ENCODE data around the gene FAM221B.

FAM221B gene

DNA sequence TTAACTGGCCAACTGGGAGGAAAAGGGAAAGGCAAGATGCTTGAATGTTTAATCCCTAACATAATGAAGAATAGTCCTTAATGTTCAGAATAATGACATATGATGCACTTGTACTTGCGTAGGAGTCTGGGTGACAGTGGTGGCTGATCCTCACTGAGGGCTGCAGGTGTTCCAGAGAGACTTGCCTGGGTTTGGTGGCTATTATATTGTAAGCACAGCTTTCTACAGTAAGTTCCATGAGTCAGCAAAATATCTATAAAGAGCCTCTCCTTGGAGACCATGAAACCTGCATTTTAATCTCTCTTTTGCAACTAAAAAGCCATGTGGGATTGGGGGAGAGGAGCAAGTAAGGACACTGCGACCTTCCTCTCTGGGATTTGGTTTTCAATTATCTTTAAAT lies 39.0 kb downstream of the FAM221B start:
- H3K27me3 ChIP-seq (ENCODE audit: insufficient read depth, low read length, poor library complexity), result no peaks in the 10 kb centered on the region
- no peak for ATAC-seq (ENCODE audit: insufficient read depth, low read depth)
- H3K9ac ChIP-seq (ENCODE audit: low read depth, low read length), result no peak overlapping the region
- no peak for DNase-seq
- H3K4me3 ChIP-seq (ENCODE audit: low read depth in 1 of 2, low read length in 2 of 2), result no peak overlapping the region
- H3K9me3 ChIP-seq (ENCODE audit: insufficient read depth, low read length, severe bottlenecking), result no peaks in the 10 kb centered on the region
- no peak overlapping the region for H2AFZ ChIP-seq (ENCODE audit: low read depth, low read length)
- TF ChIP-seq EZH2 (IDR thresholded peaks at IDR 0.05; ENCODE audit: borderline replicate concordance, low read depth, low read length, severe bottlenecking), result no peak
- TF ChIP-seq, protein P1, sequence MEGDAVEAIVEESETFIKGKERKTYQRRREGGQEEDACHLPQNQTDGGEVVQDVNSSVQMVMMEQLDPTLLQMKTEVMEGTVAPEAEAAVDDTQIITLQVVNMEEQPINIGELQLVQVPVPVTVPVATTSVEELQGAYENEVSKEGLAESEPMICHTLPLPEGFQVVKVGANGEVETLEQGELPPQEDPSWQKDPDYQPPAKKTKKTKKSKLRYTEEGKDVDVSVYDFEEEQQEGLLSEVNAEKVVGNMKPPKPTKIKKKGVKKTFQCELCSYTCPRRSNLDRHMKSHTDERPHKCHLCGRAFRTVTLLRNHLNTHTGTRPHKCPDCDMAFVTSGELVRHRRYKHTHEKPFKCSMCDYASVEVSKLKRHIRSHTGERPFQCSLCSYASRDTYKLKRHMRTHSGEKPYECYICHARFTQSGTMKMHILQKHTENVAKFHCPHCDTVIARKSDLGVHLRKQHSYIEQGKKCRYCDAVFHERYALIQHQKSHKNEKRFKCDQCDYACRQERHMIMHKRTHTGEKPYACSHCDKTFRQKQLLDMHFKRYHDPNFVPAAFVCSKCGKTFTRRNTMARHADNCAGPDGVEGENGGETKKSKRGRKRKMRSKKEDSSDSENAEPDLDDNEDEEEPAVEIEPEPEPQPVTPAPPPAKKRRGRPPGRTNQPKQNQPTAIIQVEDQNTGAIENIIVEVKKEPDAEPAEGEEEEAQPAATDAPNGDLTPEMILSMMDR (IDR thresholded peaks at IDR 0.05; ENCODE audit: borderline replicate concordance, extremely low read depth, low read length, poor library complexity, severe bottlenecking), result no peak
- H3K4me2 ChIP-seq (ENCODE audit: insufficient read depth, low read length), result no peak overlapping the region
- H3K4me1 ChIP-seq (ENCODE audit: insufficient read depth, low read length), result no peaks in the 10 kb centered on the region
- no peaks in the 10 kb centered on the region for H3K79me2 ChIP-seq (ENCODE audit: insufficient read depth, low read length)
- no peaks in the 10 kb centered on the region for H4K20me1 ChIP-seq (ENCODE audit: insufficient read depth, low read length)
- H3K27ac ChIP-seq (ENCODE audit: low read length), result no peak overlapping the region
- peaks cover 15% of the 10 kb centered on the region for H3K36me3 ChIP-seq (ENCODE audit: insufficient read depth, low read length)

GRCh38 chr9:35783418-35783817 lies 45.1 kb downstream of the FAM221B start:
- no peaks in the 10 kb centered on the region for H3K9me3 ChIP-seq (ENCODE audit: insufficient read depth, low read length, severe bottlenecking)
- H4K20me1 ChIP-seq (ENCODE audit: insufficient read depth, low read length), result no peaks in the 10 kb centered on the region
- no peak for TF ChIP-seq EZH2 (IDR thresholded peaks at IDR 0.05; ENCODE audit: borderline replicate concordance, low read depth, low read length, severe bottlenecking)
- TF ChIP-seq, protein P1 (IDR thresholded peaks at IDR 0.05; ENCODE audit: borderline replicate concordance, extremely low read depth, low read length, poor library complexity, severe bottlenecking), result no peak
- no peak overlapping the region for H3K4me2 ChIP-seq (ENCODE audit: insufficient read depth, low read length)
- H3K4me1 ChIP-seq (ENCODE audit: insufficient read depth, low read length), result no peaks in the 10 kb centered on the region
- ATAC-seq (ENCODE audit: insufficient read depth, low read depth) (no peak), DNase-seq (no peak)
- H3K79me2 ChIP-seq (ENCODE audit: insufficient read depth, low read length), result no peaks in the 10 kb centered on the region
- H3K27me3 ChIP-seq (ENCODE audit: insufficient read depth, low read length, poor library complexity), result no peaks in the 10 kb centered on the region
- no peak overlapping the region for H3K4me3 ChIP-seq (ENCODE audit: low read depth in 1 of 2, low read length in 2 of 2)
- H3K27ac ChIP-seq (ENCODE audit: low read length), result no peak overlapping the region
- no peak overlapping the region for H3K9ac ChIP-seq (ENCODE audit: low read depth, low read length)
- peaks cover 12% of the 10 kb centered on the region for H3K36me3 ChIP-seq (ENCODE audit: insufficient read depth, low read length)
- H2AFZ ChIP-seq (ENCODE audit: low read depth, low read length), result no peak overlapping the region

GRCh38 chr9:35781066-35781465 lies 47.5 kb downstream of the FAM221B start:
- H3K79me2 ChIP-seq (ENCODE audit: insufficient read depth, low read length), result no peaks in the 10 kb centered on the region
- H3K36me3 ChIP-seq (ENCODE audit: insufficient read depth, low read length), result peaks cover 8% of the 10 kb centered on the region; the same call in 1 of the 2 replicates
- H3K9me3 ChIP-seq (ENCODE audit: insufficient read depth, low read length, severe bottlenecking), result no peaks in the 10 kb centered on the region
- no peak for TF ChIP-seq EZH2 (IDR thresholded peaks at IDR 0.05; ENCODE audit: borderline replicate concordance, low read depth, low read length, severe bottlenecking)
- TF ChIP-seq, protein P1 (IDR thresholded peaks at IDR 0.05; ENCODE audit: borderline replicate concordance, extremely low read depth, low read length, poor library complexity, severe bottlenecking), result no peak
- H3K27me3 ChIP-seq (ENCODE audit: insufficient read depth, low read length, poor library complexity), result no peaks in the 10 kb centered on the region
- no peak overlapping the region for H2AFZ ChIP-seq (ENCODE audit: low read depth, low read length)
- H4K20me1 ChIP-seq (ENCODE audit: insufficient read depth, low read length), result no peaks in the 10 kb centered on the region
- H3K4me1 ChIP-seq (ENCODE audit: insufficient read depth, low read length), result no peaks in the 10 kb centered on the region
- ATAC-seq (ENCODE audit: insufficient read depth, low read depth) (no peak), DNase-seq (no peak)
- H3K27ac ChIP-seq (ENCODE audit: low read length), result no peak overlapping the region
- H3K4me3 ChIP-seq (ENCODE audit: low read depth in 1 of 2, low read length in 2 of 2), result no peak overlapping the region
- H3K4me2 ChIP-seq (ENCODE audit: insufficient read depth, low read length), result no peak overlapping the region
- no peak overlapping the region for H3K9ac ChIP-seq (ENCODE audit: low read depth, low read length)

DNA sequence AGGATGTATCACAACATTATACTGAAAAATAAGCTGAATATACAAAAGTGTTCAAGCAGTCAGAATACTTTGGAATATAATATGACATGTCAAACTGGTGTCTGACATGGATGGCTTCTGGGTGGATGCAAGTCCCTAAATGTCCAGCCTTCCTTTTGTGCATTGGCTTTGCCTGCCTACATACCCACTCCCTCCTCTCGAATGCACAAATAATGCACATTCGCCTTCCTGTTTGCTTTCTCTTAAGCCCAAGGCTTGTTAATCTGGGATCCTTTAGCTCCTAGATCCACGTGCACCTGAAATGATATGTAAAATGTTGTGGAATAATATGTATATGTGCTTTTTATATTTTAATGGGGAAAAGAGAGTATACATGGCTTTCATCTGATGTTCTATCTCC lies 50.0 kb downstream of the FAM221B start:
- Histone ChIP-seq H3K27me3 (ENCODE audit: insufficient read depth, low read length, poor library complexity) (no peaks in the 10 kb centered on the region), H3K9ac (ENCODE audit: low read depth, low read length) (no peak overlapping the region)
- ATAC-seq (ENCODE audit: insufficient read depth, low read depth), result no peak

More for the DNA sequence above, 50.0 kb downstream of the FAM221B start:
- Histone ChIP-seq H3K27ac (ENCODE audit: low read length) (no peak overlapping the region), H3K4me2 (ENCODE audit: insufficient read depth, low read length) (no peak overlapping the region), H3K9me3 (ENCODE audit: insufficient read depth, low read length, severe bottlenecking) (no peaks in the 10 kb centered on the region), H3K79me2 (ENCODE audit: insufficient read depth, low read length) (no peaks in the 10 kb centered on the region; the same call in 1 of the 2 replicates), H3K36me3 (ENCODE audit: insufficient read depth, low read length) (peaks cover 2% of the 10 kb centered on the region; the same call in 1 of the 2 replicates), H3K4me1 (ENCODE audit: insufficient read depth, low read length) (no peaks in the 10 kb centered on the region), H3K4me3 (ENCODE audit: low read depth in 1 of 2, low read length in 2 of 2) (no peak overlapping the region), H2AFZ (ENCODE audit: low read depth, low read length) (no peak overlapping the region), H4K20me1 (ENCODE audit: insufficient read depth, low read length) (no peaks in the 10 kb centered on the region)
- DNase-seq, result no peak
- TF ChIP-seq, protein P1 (IDR thresholded peaks at IDR 0.05; ENCODE audit: borderline replicate concordance, extremely low read depth, low read length, poor library complexity, severe bottlenecking), result no peak
- TF ChIP-seq EZH2 (IDR thresholded peaks at IDR 0.05; ENCODE audit: borderline replicate concordance, low read depth, low read length, severe bottlenecking), result no peak
